NCI-H510A (cell line): ENCODE results near the gene FBXW11.

ENCODE experiments used
- DNase-seq: peaks from one replicate; lab custom pipeline; 2025; lab: John Stamatoyannopoulos, UW

The FBXW11 gene

DNA sequence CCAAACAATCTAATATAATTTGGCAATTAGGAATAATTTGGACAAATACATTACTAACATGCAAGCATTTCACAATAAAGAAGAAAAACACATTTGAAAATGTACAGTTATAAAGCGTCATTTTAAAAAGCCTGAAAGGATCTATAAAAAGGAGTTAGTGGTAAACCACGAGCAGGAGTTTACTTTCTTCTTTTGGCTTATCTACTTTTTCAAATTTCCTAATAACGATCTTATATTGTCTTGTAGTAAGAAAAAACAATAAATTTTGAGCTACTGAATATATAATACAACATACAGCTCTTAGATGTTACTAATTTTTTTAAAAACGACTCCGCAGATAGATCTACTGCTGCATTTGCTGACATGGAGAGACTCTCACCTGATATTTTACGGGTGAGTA lies 141.0 kb downstream of the FBXW11 start:
- no peak for DNase-seq

DNA sequence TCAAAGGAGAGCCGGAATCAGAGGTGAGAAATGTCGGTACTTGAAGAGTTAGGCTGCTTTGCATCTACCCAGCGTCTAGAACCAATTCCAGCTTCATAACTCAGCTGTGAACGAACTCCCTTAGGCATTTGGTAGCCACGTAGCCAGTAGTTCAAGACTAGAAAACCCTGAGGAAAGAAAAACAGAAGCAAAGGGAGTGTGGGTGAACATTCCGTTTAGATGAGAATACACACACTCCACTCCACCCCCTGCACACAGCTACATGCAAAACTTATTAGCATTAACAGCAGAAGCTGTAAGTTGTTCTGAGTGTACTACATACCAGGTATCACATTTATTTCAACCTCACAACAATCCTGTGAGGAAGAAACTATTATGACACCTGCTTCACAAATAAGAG lies 142.5 kb downstream of the FBXW11 start:
- DNase-seq: no peak

DNA sequence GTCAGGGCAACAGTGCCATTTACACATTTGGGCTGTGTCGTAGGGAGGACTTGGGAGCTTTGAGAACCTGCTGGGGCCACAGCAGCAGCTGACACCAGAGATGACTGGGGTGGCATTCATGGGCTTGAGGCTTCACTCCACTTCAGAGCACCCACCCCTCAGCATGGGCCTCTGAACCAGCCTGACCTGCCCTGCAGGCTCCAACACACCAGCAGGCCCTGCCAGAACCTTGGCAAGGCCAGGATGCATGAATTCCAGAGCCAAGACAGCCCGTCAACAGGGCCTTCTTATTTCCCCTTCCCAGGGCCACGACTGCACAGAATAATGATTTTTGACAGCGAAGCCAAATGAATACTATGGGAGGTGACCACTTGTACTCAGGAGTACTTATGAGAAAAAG lies 143.8 kb downstream of the FBXW11 start:
- DNase-seq: no peak

DNA sequence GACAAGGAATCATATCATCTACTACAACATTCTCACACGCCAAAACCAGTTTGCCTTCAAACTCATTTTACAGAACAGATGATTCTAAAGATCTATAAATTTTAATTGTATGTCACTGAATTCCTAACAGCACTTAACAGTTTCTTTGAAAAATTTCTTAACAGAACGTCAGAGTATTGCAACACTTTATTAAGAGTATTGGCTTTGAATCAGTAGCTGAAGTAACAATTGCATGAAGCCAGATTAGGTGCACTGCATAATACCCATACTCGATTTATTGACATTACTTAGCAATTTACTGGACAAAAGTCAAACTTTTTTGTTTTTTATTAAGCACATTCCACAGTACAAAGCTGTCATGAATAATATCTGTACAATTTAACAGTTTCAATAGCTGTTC lies 145.1 kb downstream of the FBXW11 start:
- no peak for DNase-seq

DNA sequence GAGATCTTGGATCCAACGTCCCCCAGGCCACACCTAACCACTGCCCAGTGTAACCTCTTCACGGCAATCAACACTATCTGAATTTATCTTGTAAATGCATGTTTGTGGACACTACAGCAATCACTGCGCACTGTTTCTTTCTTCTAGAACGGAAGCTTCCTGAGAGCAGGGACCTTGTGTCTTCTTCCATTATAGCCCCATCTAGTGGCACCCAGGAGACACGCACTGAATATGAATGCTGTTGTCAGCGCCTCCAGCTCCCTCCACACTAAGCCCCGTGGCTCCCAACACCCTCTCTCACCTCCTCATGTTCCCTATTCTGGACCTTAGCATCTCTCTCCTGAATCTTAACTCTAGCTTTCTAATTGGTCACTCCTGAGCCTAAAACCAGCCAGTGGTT lies 148.1 kb downstream of the FBXW11 start:
- no peak for DNase-seq

DNA sequence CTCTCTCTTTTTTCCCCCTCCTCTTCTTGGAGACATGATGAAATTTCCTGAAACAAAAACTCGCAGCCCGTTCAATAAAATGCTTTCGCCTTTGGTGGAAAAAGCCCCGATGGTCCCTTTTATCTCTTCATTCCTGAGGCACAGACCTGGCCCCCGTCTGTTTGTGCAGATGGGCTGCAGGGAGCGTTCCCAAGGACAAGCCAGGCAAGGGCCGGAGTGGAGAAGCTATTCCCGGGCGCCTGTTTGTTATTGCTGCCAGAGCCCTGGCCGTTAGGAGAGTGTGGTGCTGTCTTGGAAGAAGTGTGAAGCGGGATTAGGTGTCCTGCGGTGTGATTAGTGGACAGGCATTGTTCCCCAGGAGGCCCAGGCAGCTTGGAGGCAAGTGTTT lies 149.0 kb downstream of the FBXW11 start:
- DNase-seq: no peak

DNA sequence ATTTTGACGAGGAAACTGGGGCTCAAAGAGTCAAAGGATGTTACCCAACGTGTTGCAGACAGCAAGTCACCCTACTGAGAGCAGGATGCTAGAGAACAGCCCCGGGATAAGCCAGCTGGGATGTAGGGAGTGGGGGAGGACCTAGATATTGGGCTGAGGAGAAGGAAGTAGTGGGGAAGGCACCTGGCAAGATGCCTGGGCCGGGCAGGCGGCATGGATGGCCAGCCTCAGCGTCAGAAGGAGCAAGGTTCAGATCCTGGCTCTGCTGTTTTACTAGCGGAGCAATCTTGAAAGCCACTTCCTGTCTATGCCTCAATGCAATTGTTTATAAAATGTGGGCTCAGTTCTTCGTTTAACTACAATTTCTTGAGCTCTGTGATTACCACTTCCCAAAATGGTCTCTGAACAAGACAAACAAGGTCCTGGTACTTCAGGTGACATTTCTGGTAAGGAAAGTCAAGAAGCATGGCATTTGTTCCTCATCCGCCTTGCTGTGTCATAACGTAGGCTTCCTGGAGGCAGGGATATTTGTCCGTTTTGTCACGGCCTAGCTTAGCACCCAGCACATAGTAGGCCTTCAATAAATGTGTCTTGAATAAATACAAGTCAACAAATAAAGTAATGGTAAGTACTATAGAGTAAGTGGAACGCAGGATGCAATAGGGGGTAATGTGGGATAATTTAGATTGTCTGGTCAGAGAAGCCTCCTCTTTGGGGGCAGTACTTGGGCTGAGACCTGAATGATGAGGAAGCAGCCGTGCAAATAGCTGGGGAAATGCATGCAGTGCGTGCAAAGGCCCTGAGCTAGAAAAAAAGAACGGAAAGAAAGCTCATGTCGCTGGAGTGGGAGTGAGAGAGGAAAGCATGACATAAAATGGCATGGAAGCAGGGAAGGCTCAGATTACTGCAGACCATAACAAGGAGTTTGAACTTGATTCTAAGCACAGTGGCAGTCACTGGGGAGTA lies 150.4 kb downstream of the FBXW11 start:
- DNase-seq: no peak

DNA sequence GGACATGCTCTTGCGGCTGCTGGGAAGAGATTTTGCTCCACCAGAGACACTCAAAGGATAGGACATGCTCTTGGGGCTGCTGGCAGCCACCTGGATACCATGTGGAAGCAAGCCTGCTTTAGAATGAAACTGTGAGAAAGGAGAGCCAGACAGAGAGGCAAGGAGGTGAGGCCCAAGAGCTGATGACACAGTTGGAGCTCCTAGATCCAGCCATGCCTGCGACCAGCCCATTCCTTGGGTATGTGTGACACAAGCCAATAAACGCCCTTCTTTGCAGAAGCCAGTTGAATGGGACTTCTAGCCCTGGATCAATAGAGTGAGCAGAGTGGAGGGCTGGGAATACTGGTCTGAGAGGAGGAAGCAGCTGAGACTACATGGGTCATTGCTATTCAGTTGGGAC lies 151.2 kb downstream of the FBXW11 start:
- DNase-seq: no peak

DNA sequence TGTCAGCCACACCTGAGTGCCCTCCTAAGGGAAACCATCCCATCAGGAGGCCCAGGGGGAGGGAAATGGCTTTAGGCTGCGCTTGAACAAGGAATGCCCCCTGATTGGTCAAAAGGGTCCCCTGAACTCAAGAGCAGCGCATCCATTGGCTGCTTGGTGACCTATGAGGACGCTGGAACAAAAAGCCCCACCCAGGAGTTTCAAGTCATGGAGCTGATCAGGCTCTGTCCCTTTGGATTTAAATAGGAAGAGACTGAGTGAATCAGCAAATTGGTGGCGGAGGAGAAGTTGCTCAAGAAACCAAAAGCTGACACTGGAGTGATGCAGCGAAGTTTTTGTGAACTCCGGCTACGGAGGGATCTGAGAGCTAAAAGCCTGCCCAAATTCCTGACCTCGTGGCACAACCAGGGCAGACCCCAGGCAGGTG lies 154.2 kb downstream of the FBXW11 start:
- DNase-seq: no peak

DNA sequence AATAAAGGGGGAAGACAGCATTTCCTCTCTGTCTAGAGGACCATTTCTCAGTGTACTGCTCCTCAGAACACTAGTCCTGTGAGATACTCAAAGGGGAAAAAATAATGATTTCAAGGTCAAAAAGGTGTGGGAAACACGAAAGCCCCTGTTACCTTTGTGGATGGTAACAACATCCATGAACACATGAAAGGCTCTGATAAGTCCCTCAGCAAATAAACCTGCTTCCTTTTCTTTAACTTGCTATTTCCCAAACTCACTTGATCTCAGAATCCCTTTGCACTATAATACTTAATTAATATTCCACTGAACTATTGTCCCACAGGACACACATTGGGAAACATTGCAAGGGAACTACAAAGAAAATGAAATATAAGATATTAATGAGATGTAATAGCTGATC lies 155.2 kb downstream of the FBXW11 start:
- DNase-seq: no peak

DNA sequence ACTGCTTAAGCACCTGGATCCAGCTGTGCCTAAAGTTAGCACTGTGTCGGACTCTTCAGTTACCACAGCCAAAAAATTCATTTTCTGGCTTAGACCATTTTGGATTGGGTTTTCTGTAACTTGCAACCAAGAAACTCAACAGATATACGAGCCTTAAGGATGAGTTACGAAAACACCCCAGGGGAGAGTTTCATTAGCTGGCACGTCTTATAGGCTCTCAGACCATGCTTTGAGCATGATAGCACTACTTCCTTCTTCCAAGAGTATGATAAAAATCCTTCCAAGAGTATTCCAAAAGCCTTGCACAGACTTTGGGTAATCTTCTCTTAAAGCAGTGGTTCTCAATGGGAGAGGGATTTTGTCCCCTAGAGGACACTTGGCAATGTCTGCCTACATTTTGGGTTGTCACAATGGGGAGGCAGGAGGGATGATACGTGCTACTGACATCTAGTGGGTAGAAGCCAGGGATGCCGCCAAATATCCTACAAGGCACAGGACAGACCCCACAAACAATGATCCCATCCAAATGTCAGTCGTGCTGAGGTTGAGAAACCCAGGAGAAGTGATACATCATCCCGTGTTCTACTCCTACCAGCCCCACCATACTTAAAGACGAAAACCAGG lies 156.0 kb downstream of the FBXW11 start:
- no peak for DNase-seq

DNA sequence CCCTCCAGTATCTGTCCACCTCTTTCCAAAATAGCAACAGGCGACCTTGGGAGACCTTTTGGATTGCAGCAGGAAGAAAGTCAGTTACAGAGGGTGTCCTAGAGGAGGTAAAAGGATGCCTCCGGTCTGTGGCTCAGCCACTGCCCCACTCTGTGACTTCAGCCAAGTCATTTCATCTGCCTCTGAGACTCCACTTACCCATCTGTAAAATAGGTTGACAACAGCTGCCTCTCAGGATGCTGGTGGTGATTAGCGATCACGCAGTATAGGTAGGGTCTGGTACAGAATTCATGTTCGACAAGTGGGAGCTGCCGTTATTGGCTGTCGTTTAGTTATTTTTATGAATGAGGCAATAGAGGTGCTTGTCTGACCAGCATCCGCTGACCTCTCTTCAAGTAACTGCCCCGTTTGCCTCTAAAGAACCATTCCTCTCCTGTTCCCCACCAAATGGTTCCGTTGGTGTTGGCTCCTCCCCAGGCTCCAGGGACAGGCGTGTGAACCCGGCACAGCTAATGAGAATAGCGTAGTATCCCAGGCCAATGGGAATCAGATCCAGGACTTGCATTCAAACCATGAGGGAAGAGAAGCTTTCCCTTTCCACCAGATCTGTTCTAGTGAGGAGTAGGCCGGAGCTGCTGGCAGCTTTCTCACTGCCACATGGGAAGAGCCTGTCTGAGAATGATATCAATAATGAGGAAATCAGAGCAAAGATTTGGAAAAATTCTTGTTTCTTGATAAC lies 156.7 kb downstream of the FBXW11 start:
- DNase-seq: no peak

DNA sequence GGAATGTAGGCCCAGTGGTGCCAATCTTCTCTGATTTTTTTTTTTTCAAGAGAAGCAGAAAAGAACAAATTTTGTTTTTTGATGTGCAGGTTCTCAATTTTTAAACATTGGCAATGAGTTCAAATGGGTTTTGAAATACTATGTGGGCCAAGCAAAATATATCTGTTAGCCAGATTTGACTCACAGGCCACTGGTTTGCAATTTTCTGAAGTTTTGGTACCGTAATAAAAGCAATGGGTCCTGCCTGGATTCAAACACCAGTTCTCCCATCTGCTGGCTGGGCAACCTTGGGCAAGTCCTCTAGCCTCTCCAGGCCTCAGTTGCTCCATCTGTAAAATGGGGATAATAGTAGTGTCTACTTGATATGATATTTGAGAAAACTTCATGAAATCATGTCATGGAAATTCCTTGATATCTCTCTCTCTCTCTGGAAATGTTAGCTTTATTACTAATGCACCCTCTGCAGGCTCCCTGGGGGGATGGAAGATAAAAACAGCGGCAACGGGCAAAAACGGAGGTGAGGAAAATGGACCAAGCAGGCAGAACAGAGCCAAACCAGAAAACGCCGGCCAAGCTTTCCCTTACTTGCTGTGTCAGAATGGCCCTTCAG lies 157.4 kb downstream of the FBXW11 start:
- no peak for DNase-seq

DNA sequence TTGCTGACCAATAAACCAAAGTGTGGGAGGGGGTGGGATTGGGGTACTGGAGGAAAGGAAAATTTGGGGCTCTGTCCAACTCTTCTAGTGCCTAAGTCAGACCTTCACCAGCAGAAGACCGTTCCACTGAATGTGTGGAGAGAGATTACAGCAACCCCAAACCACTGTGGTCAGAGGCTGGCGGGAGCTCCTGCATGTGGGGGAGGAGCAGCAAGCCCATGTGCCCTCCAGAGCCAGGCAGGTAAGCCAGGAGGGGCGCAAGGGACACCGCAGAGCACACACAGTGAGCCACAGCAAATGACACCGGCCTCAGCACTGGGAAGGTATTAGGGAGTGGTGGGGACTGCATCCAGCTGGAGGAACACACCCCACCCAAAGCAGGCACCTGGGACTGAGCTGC lies 158.0 kb downstream of the FBXW11 start:
- no peak for DNase-seq

DNA sequence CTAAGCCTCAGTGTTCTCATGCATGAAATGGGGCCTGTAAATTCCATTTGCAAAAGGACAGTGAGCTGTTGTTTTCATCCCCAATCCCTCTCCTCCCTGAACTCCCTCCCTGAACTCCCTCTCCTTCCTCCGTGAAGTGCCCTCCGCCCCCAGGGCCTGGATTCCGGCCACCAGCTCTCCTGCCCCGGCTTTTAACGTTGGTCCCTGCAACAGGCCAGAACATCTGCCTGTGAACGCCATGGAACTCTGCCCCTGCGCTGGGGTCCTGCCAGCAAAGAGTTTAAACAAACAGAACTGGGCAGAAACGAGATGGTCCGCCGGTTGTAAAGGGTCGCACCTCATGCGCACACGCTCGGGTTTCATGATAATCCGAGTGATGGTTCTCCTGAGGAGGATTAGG lies 158.4 kb downstream of the FBXW11 start:
- no peak for DNase-seq

DNA sequence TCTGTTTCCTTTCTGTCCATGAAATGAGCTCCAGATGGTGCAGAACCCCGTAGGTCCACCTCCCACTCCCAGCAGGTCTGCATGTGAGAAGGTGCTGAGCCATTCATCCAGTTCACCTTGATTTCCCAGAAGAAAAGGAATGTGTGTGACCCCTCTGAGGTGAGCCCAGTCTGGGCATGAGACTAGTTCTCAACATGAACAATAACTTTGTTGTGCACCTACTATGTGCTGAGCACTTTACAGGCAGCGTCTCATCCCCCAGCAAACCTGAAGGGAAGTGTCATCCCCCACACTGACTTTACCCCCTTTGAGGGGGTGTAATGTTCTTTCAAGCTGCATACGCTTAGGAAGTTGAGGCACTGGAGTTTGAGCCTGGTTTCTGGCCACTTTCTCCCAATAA lies 159.4 kb downstream of the FBXW11 start:
- DNase-seq: no peak

DNA sequence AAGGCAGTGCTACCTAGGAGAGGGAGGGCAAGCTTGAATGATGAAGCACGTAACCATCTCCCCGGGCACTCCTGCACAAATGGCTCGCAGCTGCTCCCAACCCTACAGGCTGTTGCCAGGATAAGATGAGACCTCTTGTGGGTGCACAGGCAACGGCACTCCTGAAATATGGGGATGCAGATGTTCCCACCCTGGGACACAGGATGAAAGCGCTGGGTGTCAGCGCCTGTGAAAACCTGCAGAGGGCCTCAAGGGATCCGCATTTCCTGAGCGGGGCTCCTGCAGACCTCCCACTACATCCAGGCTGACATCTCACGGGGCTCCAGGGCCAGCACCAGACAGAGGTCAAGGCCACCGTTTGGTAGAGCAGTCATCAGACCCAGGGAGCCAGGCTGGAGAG lies 160.1 kb downstream of the FBXW11 start:
- DNase-seq: no peak

DNA sequence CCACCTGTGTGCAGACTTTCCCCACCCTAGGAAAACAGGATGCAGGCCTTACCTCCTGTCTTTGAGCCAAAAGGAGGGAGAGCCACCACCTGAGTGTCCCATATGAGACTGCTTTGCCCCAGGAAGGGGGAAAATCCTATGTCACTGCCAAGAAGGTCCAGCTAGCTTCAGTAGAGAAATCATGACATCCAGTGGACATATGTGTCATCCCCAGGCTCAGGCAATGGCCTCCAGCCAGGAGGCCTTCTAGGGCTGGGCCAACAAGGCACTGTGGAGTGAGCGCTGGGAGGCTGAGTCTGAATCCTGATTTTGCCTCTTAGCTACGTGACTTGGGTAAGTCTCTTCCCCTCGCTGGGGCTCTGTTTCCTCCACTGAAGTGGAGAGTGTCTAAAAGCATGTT lies 160.6 kb downstream of the FBXW11 start:
- DNase-seq: no peak

DNA sequence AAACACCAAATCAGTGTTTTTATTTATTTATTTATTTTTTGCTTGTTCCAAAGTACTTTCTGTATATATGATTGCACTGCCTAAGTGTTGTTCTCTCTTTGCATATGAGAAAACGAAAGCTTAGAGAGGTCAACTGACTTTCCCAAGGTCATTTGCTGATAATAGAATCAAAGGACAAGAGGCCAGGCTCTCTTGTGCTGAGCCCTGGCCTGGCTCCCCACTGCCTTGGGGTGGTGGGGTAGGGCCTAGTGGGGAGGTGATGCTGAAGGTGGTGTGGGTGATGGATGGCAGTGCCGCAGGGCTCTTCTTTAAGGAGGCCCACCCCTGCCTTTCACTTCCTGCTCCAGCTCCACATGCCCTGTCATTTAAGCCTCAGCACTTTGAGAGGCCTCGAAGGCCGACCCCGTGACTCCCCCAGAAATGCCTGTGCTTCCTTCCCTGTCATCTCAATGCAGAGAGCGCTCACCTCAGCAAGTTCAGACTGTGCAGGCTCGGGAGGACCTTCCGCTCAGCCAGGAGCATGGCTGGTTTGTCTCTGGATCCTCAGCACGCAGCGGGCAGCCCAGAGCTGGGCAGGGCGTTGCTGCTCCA lies 161.3 kb downstream of the FBXW11 start:
- no peak for DNase-seq

DNA sequence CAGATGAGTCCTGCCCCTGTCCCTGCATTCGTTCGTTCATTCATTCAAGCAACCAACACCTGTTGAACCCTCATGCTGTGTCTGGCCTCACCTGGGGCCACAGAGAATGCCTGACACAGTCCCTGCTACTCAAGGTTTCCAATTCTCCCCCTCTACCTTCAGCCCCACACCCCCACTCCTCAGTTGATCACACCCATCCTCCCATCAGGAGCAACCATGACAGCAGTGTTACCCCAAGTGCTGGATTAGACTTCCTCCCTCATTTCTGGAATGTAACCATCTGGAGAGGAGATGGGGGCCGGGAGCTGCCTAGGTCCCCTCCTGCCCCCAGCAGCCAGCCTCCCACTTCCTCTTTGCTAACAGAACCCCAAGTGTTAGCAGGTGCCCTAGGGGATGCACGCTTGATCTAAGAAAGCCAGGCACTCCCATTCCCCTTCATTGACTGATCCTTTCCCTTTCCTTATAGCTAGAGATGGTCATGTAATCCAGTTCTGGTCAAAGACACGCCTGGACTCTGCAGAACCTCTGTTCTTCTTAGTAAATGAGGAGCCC lies 163.6 kb downstream of the FBXW11 start:
- DNase-seq: no peak

DNA sequence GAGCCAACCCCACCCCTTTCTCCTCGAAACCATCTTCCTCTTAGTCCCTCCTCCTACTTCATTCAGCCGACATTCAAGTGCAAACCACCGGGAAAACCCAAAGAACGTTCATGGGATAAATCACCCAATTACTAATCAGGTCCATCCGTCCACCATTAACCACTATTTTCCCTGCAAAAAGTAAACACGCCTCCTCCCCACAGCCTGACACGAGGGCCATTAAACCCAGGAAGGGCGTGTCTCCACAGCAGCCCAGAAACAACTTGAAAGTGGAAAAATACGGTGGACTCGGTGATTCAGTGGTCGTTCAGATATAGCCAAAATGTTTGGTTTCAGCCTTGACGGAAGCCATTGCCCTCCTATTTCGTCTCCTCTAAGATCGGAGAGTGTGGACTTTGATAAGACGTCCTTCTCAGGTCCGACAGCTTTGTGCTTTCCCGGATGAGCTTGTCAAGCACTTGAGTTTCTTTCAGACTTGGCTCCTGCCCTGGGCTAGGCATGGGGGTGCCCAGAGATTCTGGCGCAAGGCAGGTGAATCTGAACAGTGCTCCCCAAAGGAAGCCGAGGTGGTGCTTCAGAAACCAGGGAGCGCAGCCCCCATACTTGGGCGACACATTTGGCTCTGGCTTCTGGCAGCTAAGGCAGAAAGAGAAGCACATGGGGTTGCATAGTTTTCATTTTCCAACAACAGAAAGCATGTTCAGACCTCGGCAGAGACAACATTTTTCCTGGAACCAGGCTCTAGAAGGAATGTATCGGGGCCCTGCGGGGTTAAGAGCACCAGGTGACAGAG lies 164.3 kb downstream of the FBXW11 start:
- DNase-seq: no peak
